Left renal cortex interstitium (tissue), 4 donors: ENCODE measurements around the gene MBNL3. TPM values are rescaled to one million over a fixed set of nuclear protein-coding genes. Genes with fewer than 3 reads are reported as not detected.

Experiments
- DNase-seq, 4 donors: peaks; one replicate each; pipeline ENCODE4 v3.0.0-alpha.2; 2013; ENCODE audit warnings: low read depth in 4 of 4, low spot score in 2 of 4, missing footprints in 1 of 4
- polyA plus RNA-seq, 4 donors: library from polyadenylated mRNA; unstranded; fragments of 120-200 nt; gene quantifications; one replicate each; pipeline ENCODE4 v1.2.1, GENCODE V29; 2013; ENCODE audit not compliant: insufficient read length in 4 of 4

The MBNL3 gene
- polyA plus RNA-seq, 4 donors: 31.1 to 34.9 (median 33.0) TPM

DNA sequence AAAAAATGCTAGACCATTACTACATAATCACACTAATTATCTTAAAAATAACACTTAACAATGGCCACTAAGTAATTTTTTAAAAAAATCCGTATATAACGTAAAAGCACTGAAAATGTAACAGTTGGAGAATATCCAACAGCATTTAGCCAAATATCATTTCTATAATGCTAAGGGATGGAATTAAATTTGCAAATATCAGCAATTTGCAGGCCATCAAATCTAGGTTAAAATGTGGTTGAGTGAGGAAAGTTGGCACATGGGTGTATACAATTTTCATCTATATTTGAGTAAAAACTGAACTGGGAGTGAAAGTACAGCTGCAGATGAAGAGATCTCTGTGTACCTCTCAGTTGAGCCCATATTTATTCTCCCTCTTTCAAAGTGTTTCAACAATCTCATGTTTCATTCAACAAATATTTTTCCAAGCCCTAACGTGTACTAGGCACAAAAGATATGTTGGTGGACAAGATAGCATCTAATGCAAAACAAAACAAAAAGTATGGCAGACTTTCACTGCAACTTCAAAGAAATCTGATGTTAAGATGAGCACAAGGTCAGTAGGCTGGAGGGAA, 63.0 kb downstream of the MBNL3 start:
- no peak for DNase-seq

- DNase-seq: no peak
Measured at GRCh38 chrX:132423323-132423722, 65.5 kb downstream of the MBNL3 start.

DNA sequence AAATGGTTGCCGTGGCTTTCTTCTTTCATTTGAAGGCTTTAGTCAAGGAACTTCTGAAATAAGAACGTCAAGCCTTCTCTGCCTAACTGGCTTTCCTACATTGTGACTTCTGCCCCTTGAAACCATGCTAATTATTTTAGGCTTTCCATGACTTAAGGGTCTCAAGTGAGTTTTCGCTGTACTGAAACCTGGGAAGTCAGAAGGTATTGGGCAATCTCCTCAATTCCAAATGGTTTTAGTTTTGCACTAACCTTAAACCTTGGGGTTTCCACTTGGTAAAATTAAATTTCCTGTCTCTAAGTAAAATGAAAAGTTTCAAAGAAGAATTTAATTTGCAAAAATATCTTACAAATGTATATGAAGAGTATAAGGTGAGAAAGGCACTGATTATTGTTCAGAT, 73.8 kb downstream of the MBNL3 start:
- DNase-seq: no peak

GRCh38 chrX:132414404-132414803, 74.4 kb downstream of the MBNL3 start:
- no peak for DNase-seq

DNA sequence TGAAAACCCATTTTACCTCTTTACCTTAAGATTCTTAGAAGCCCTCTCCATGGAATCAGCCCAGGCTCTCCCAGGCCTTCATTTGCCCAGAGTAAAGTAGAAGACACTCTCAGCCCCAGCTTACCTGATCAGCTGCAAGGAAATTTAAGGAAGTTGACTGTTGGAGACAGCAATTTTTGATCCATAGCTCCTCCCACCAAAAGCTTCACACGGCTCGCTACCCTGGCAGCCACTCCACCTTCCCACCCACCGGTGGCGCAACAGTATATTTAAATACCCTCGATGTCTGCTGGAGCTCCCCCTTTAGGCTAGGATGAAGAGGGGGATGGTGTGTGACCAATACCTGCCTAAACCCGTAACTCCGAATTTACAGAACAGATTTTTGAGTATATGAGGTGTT, 75.4 kb downstream of the MBNL3 start:
- no peak for DNase-seq

- DNase-seq: no peak
Measured at GRCh38 chrX:132412208-132412607, 76.6 kb downstream of the MBNL3 start.

DNA sequence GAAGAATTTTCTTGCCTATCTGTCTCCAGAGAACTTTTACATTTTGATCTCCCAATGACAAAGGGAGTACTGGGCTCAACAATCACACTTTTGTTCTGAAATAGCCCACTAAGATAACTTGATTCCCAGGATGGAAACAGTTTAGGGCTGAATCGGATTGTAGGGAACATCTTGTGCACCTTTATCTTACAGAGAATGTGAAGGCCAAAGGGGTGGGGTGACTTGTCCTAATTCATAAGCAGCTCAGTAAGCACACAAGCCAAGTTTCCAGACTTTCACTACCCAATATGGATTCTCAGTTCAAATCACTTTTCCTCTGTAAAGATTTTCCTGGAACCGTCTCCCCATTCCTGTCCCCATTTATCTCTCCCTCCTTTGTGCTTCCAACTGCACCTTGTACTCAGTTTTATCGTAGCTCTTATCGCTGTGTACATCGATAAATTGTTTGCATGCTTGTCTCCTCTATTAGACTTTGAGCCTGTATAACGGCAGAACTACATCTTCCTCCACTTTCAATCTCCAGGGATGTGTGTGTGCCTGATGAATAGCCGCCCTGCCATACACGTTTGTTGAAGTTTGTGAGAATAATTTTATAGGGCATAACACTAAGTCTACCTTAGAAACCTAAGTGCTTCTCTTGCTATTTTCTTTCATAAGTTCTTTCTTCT, 77.4 kb downstream of the MBNL3 start:
- DNase-seq: no peak

- no peak for DNase-seq
Measured at GRCh38 chrX:132409780-132410556, 78.9 kb downstream of the MBNL3 start.

DNA sequence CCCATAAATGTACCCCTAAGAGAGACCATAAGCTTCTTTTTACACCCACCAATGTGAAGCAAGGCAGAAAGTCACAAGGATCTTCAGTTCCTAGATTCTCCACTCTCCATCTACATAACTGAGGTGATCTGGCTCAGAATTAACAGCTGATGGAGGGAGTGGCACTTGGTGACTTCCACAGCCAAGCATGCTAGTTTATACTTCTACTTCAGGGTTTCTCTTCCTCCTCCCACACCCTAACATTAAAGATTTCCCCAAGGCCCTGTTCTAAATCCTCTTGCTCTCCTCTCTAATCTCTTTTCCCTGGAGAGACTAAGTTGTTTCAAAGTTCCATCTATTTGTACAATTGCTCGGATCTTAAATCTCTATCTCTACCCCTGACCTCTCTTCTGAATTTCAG, 81.1 kb downstream of the MBNL3 start:
- no peak for DNase-seq

DNA sequence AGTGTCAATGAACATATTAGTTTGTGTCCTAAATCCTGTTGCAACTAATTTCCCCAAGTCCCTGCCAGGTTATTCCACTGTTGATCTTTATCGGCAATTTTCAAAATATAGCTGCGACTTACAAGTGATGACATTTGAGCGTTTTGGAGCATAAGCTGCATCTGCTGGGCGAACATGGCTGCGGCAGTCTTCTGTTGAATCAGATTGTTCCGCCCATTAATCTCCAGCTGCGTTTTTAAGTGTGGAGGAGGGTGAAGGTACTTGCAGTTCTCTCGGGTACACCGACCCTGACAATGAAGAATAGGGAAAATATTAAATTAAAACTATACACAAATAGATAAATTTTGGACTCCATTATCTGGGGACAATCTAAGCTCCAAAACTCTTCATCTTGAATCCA, 82.7 kb downstream of the MBNL3 start:
- no peak for DNase-seq

DNA sequence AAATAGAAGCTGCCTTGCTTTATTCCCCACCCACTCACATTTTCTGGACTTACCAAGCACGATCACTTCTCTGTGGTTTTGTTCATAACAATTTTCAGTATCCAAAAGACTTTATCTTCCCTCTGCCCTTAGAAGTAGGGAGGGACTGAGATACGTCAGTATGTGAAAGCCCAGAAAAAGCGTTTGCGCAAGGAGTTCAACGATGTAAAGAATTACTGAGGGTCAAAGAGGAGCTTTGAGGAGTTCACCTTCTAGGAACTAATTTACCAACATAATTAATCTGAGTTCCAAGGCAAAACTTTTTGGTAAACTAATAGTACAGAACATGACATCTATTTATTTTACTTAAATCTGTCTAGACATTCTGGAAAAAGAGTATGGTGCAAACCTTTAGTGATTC, 84.6 kb downstream of the MBNL3 start:
- no peak for DNase-seq

DNA sequence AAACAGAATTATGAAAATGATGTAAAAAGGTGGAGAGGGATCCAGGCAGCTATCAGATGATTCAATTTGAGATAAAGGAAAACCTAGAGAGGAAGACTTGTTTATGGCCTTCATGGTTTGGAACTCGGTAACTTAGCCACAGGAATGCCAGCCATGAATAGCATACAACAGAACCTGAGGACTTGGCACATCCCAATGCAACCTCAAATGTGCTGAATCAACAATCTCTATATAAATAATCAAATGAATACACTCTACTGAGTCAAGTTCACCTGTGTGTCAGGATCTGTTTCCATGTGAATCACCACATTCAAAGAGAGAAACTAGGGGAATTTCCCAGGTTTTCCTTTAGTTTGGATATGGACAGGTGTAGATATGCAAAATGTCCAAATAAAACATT, 86.9 kb downstream of the MBNL3 start:
- no peak for DNase-seq

DNA sequence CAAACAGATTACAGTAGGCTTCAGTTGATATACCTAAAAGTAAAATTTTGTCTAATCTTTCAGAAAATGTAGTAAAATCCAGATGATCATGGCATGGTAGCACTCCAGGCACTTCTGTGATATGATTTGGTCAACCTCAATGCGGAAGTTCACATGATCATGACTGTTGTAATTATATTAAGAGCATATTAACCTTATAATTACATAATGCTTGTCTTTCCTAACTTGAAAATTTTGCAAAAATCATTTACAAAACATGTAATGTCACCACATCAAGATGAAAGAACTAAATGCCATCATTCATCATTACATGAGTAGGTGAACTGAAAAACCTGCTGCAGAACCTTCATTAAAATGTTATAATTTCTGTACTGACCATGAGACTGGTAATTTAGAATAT, 88.1 kb downstream of the MBNL3 start:
- DNase-seq: no peak

DNA sequence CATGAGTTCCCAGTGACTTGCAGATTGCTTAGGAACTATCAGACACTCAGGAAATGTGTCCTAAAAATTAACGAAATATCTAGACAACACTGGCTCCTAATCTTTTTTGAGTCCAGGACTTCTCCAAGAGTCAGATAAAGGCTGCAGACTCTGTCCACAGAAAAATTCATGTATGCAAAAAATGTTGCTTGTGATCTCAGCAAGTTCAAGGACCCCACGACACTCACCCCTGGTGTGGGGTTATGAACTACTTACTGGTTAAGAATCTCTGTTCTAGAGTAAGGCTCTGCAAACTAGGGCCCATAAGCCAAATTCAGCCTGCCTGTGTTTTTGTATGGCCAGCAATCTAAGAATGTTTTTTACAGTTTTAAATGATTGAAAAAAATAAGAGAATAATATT, 93.2 kb downstream of the MBNL3 start:
- no peak for DNase-seq

GRCh38 chrX:132395026-132395425, 93.8 kb downstream of the MBNL3 start:
- no peak for DNase-seq

GRCh38 chrX:132394591-132394990, 94.2 kb downstream of the MBNL3 start:
- DNase-seq: no peak

GRCh38 chrX:132393992-132394391, 94.8 kb downstream of the MBNL3 start:
- DNase-seq: no peak

DNA sequence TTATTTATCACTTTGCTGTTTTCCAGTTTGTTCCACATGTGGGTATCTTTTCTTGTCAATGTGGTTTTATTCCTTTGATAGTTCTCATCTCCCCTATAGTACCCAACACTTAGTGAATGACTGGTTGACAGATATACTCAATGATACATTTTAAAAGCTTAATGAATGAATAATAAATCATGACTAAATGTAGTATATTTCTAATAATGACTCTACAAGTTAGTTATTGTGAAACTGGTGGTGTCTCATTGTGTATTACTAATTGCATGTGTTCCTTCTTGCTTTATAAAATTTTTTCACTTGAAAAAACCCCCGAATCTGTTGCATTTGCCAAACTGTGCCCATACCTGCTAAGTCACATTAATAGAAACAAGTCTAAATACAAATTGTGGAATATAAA, 95.4 kb downstream of the MBNL3 start:
- DNase-seq: no peak

DNA sequence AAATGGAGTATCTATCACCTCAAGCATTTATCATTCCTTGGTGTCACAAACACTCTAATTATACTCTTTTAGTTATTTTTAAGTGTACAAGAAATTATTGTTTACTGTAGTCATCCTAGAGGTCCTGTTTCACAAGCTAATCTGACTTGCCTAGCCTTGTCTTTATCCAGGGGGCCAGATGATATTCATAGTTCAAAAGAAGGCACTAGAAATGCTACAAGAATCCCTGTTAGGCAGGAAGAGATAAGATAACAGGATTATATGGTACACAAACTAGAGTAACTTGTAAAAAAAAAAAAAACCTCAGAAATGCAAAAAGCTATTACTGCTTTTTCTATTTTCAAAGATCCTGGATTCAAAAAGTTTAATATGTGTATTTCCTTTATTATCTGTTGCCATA, 95.8 kb downstream of the MBNL3 start:
- DNase-seq: no peak

DNA sequence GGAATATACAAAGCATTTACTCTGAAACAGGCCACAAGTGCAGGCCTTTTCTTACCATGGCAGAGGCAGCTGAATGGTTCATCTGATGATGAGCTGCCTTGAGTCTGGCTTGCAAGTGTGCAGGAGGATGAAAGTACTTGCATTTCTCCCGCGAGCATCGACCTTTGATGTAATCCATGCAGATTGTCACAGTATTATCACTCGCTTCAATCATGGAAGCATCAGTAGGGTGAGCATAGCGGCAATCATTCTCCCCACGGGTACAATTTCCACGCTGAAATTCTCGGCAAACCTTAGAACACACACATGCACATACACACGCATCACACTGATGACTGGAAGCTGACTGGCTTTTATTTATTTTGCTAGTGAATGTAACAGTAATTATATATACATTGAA, 98.0 kb downstream of the MBNL3 start:
- DNase-seq: no peak

GRCh38 chrX:132389480-132389879, 99.4 kb downstream of the MBNL3 start:
- no peak for DNase-seq

- DNase-seq: no peak
Measured at GRCh38 chrX:132388371-132388770, 100.5 kb downstream of the MBNL3 start.
